Measurements from ENCODE around the gene KRT84.

Gene KRT84

DNA sequence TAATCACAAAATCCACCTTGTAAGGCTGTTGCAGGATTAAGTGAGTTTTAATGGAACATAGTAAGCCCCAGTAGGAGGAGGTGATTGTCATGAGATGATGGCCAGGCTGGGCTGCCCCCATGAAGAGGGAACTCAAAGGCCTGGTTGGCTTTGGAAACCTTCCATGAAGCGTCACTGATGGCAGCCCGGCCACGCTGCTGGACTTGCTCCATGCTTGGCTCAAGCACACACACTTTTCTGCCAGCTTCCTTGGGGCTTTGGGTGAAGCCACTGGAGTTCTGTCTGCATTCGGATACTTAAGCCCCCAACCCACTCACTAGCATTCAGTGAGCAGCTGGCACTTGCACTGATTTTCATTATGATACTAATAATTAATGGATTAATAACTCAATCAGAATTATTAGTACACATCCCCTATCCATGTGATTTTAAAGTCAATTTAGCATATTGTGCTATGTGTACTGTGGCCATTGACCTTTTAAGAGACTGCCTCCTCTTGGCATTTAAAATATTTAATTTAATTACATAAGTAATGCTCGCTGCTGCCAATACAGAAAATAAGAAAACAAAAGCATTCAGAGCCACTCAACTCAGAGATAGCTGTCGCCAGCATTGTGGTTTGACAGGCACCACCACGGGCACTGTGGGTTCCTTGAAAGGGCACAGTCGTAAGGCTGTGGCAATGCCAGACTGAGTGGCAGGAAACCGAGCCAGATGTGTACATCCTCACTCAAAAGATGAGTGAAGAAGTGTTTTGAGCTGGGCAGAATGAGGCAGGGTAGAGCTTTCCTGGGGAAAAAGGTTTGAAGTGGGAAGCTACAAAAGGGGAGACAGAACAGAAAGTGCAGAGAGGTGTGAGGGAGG lies 34.0 kb downstream of the KRT84 start:
- no peak for DNase-seq (ENCODE audit: low read depth)
- no peak for TF ChIP-seq CTCF (conservative IDR thresholded peaks at IDR 0.05; ENCODE audit: low read depth, low read length)
- no peak overlapping the region for H3K4me3 ChIP-seq (ENCODE audit: low read depth, low read length)

DNA sequence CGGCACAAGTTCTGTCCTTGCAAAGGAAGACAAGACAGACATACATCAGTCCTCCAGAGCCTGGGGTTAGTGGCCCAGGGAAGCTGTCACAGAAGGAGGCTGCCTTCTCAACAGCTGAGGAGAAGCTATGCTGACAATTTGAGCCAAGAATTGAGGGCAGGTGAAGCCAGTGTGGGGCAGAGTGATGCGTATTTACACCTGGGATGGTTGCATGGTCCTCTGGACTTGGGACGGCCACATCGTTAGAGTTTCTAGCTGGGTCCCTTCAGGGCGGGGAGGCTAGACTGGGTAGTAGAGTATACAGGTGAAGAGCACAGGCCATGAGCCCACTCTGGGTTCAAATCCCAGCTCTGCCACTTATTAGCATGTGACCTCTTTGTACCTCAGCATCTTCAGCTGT lies 34.7 kb downstream of the KRT84 start:
- no peak overlapping the region for H3K4me3 ChIP-seq (ENCODE audit: low read depth, low read length)
- no peak for TF ChIP-seq CTCF (conservative IDR thresholded peaks at IDR 0.05; ENCODE audit: low read depth, low read length)
- no peak for DNase-seq (ENCODE audit: low read depth)

DNA sequence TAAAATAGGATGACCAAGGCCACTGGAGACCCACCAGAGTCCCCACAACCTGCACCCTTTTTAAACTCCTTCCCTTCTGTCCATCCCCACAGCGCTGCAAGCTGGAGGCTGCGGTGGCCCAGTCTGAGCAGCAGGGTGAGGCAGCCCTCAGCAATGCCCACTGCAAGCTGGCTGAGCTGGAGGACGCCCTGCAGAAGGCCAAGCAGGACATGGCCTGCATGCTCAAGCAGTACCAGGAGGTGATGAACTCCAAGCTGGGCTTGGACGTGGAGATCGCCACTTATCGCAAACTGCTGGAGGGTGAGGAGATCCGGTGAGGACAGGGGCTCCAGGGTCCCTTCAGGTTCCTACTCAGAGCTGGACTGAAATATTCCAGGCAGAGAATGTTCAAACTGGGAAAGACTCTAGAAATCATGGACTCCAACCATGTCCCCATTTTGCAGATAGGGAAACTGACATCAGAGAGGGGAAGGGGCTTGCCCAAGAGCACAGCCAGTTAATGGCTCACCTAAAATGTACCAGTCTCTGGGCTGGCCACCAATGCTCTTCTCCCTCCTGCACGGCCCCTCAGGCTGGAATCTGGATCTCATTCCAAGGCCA lies 35.3 kb downstream of the KRT84 start:
- DNase-seq (ENCODE audit: low read depth): no peak
- no peak overlapping the region for H3K4me3 ChIP-seq (ENCODE audit: low read depth, low read length)
- TF ChIP-seq CTCF (conservative IDR thresholded peaks at IDR 0.05; ENCODE audit: low read depth, low read length): no peak

- peak; percentile 35 for DNase-seq (ENCODE audit: low read depth)
- TF ChIP-seq CTCF (conservative IDR thresholded peaks at IDR 0.05; ENCODE audit: low read depth, low read length): no peak
- no peak overlapping the region for H3K4me3 ChIP-seq (ENCODE audit: low read depth, low read length)
Measured at GRCh38 chr12:52349196-52349595, 36.3 kb downstream of the KRT84 start.

- no peak for DNase-seq (ENCODE audit: low read depth)
- H3K4me3 ChIP-seq (ENCODE audit: low read depth, low read length): no peak overlapping the region
- TF ChIP-seq CTCF (conservative IDR thresholded peaks at IDR 0.05; ENCODE audit: low read depth, low read length): no peak
Measured at GRCh38 chr12:52347551-52348510, 37.6 kb downstream of the KRT84 start.

GRCh38 chr12:52347016-52347415 lies 38.4 kb downstream of the KRT84 start:
- no peak overlapping the region for H3K4me3 ChIP-seq (ENCODE audit: low read depth, low read length)
- DNase-seq (ENCODE audit: low read depth): no peak
- no peak for TF ChIP-seq CTCF (conservative IDR thresholded peaks at IDR 0.05; ENCODE audit: low read depth, low read length)
